Fibroblast of upper back skin (primary cell): ENCODE measurements around the gene CAPN15.
A peak's percentile ranks its signal among the peaks of the same experiment; 100 is the strongest.

ENCODE experiments used
- DNase-seq: peaks from one replicate; pipeline ENCODE4 v3.0.0-alpha.2; 2013

The CAPN15 gene

GRCh38 chr16:580141-580945, 52.8 kb downstream of the CAPN15 start:
- no peak for DNase-seq

DNA sequence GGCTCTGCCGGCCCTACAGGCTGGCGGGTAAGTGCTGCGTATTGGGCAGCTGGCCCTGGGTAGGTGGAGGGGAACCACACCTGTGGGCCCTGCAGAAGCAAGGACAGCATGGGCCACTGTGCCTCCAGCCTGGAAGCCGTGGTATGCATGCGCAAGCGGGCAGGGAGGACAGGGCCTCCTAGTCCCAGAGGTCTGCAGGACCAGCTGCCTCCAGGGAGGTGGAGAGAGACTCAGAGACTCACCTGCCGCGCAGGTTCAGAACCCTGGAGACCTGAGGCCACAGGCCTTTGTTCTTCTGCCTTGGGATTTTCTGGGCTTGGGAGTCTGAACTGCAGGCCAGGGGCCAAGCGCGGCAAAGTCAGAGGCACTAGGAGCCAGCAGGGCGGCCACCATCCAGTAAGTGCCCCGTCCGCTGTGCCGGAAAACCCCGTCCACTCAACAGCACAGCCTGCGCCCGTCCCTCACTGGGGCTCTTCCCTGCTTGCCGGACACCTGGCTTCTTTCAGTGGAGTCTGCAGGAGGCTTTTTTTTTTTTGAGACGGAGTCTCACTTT, 53.5 kb downstream of the CAPN15 start:
- DNase-seq = no peak

GRCh38 chr16:582218-582613, 54.7 kb downstream of the CAPN15 start:
- DNase-seq = no peak

DNA sequence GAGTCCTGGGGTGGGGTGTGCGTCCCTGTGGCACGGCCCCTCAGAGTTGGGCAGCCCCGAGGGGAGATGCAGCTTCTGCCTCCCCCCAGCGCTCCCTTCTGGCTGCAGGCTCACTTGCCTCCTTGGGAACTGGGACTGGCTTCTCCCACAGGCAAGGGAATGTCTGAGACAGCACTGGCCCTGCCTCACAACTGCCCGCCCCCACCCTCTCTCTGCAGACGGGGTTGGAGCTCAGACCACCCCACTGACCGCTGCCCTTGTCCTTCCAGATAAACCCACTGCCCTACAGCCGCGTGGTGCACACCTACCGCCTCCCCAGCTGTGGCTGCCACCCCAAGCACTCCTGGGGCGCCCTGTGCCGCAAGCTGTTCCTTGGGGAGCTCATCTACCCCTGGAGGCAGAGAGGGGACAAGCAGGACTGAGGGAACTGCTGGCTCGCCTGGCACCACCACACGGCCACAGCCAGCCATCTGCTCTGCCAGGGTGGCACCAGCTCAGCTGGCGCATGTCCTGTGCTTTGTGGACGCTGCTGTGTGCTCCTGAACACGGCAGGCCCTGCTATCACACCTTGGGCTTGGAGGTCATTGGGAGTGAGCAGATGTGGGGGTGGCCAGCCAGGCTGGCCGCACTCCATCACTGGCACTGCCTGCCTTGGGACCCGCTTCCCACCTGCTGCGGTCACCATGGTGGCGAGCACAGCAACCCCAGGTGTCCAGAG, 55.3 kb downstream of the CAPN15 start:
- no peak for DNase-seq

GRCh38 chr16:583470-583814, 55.9 kb downstream of the CAPN15 start:
- no peak for DNase-seq

DNA sequence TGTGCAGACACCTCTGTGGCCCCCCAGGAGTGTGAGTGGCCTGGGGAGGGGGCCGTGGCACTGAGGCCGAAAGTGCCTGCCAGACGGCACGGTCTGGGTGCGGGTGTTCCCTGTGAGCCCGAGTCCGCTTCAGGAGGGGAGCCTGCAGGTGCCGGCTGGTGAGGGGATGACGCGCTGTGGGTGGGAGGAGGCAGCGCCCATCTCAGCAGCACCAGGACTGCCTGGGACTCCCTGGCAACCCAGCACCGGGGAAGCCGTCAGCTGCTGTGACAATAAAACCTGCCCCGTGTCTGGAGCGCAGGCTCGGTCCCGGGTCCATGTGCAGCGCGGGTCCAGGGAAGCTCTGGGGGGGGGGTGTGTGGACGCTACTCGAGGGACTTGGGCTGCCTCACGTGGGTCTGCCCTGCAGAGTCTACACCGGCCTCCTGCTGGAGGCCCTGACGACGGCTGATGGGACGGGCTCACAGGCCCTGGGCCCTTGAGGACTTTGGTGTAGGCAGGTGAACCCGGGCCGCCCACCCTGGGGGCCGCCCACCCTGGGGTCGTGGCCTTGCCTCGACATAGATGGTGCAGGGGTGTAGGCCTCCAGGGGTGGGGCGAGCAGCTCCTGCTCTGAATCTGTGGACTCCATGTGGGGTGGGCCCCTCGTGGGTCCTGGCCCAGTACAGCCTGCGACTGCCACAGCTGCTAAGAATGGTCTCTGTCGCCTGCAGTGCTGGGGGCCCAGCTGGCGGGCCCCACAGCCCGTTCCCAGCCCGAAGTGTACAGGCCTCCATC, 56.5 kb downstream of the CAPN15 start:
- no peak for DNase-seq

DNA sequence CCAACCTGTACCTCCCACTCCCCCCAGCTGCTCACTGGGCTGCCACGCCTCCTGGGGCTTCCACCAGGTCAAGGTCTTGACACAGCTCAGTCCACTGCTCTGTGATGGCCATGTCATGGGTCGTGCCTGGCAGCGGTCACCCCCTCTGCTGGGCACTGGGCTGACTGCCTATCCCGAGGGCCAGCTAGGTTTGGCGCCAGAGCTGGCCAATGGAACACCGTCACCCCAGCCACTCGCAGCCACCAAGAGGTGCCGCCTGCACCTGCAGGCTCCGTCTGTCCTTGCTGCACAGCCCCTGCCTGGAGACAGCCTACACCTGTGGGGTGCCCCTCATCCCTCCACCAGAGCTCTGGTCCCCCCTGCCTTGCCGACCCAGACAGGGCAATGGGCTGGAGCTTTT, 57.8 kb downstream of the CAPN15 start:
- DNase-seq = no peak

GRCh38 chr16:586047-586644, 58.6 kb downstream of the CAPN15 start:
- DNase-seq = peak; percentile 29

DNA sequence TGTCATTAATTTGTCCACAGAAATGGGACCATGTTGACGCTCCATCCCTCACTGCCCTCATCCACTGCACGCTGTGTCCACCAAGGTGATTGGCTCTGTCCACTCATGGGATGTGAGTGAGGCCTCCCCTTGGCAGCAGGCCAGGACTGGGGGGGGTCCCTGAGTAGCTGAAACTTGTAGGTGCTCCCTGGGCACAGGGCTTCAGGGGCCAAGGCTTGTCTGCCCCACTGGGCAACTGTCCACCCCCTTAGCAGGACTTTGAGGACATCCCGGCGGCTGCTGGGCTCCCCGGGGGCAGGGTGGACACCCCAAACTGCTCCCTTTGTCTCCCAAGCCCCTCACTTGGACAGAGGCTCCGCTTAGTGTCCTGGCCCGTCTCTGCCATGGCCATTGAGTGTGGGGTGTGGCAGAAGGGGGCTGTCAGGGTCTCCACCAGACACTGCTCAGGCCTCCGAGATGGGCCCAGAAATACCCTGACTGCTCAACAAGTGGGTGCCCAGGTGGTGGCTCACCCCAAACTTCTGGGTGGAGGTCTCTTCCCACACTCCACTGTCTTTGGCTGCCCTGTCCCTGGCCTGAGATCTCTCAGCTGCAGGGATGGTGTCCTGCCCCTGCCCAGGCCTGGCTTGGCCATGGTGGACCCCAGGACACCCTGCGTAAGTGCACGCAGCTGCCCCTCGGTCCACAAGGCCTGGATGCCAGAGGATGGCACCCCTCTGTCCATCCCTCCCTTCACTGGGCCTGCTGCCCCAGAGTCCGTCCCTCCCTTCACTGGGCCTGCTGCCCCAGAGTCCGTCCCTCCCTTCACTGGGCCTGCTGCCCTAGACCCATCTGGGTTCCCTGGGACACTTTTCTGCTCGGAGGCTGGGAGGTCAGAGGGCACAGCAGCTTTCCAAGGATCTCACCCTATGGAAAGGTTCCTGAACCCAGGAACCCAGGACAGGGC, 59.4 kb downstream of the CAPN15 start:
- no peak for DNase-seq

GRCh38 chr16:588639-588888, 61.1 kb downstream of the CAPN15 start:
- peak; percentile 44 for DNase-seq

- peak; percentile 93 for DNase-seq
These were observed 61.6 kb downstream of the CAPN15 start for GRCh38 chr16:588889-589657.

GRCh38 chr16:589658-590187, 62.2 kb downstream of the CAPN15 start, which contains the start of gene RAB40C:
TSS of gene RAB40C (plus strand) at chr16:590066. CDS start at chr16:590292, 226 bp downstream.
- peak; percentile 97 for DNase-seq

DNA sequence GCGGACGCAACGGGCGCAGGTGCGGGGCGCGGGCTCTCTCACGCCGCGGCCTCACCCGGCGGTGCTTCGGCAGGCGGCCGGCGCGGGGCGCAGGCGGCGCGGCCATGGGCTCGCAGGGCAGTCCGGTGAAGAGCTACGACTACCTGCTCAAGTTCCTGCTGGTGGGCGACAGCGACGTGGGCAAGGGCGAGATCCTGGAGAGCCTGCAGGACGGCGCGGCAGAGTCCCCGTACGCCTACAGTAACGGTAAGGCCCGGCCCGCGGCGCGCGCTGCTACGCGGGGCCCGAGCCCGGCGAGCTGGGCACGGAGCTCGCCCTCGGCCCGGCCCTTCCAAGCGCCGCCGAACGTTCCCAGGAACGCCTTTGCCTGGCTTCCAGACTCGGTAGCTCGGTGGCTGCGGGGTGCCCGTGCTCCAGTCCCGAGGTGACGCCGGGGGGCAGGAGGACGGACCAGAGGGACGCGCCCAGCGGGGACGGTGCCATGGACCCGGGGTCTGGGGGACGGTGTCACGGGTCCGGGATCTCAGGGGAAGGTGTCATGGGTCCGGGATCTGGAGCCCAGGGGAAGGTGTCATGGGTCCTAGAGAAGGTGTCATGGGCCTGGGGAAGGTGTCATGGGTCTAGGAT, 62.8 kb downstream of the CAPN15 start:
- no peak for DNase-seq

DNA sequence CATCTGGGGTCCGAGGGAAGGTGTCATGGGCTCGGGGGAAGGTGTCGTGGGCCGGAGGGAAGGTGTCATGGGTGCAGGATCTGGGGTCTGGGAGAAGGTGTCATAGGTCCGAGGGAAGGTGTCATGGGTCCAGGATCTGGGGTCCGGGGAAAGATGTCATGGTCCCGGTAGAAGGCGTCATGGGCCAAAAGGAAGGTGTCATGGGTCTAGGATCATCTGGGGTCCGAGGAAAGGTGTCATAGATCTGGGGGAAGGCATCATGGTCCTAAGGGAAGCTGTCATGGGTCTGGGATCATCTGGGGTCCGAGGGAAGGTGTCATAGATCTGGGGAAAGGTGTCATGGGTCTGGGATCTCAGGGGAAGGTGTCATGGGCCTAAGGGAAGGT, 63.3 kb downstream of the CAPN15 start:
- DNase-seq = no peak

GRCh38 chr16:591231-591630, 63.7 kb downstream of the CAPN15 start:
- no peak for DNase-seq

DNA sequence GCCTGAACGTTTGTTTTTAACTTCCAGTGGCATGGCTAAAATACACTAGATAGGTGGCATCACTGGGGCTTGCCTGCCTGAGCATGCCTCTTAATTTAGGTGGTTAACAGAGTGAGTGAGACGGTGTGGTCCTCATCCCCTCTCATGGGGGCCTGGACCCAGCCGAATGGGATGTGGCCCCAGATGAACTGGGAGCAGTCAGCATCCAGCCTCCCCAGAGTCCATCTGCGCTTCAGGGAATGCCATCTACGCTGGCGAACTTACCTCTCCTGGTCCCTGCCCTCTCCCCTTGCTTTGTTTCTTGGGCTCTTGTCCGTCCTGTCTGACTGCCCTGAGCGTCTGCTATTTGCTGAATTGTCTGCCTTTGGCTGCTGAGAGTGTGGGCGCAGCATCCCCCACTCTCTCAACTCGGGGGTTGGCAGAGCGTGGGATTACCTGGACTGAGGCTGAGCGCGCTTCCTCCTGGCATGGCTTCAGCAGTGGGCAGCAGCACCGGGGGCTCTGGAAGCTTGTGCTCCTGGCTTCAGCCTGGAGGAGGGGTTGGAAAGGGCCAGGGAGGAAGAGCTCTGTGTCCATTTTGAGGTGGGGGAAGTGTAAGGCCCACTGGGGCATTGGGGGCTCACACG, 64.5 kb downstream of the CAPN15 start:
- DNase-seq = no peak

GRCh38 chr16:592518-593306, 65.2 kb downstream of the CAPN15 start:
- no peak for DNase-seq

DNA sequence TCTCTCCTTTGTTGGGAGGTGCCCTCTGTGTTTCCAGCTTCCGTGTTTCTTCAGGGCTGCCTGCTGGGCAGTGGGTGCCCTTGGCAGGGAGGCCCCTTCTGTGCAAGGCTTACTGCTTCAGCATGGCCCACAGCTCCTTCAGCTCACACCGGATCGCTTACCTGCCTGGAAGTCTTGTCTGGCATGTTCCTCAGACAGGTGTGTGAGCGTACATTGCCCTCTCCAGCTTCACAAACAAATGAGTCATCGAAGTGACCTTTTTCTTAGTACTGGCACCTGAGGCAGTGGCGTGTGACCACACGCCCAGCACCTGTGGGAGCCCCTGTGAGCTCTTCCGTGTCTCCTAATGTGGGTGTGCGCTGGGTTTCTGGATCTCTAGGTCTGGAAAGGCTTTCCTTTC, 65.9 kb downstream of the CAPN15 start:
- no peak for DNase-seq

- DNase-seq = no peak
These were observed 66.3 kb downstream of the CAPN15 start for GRCh38 chr16:593807-594206.
